GM19452 (cell line): ENCODE results near the gene MICU1.
"Not testable (repeated sequence)": the region's sequence is repeated elsewhere in the genome, so short reads cannot be mapped to it uniquely, and the experiment has no call there.

ENCODE experiments used
- ATAC-seq: cut with Tn5 transposase; IDR thresholded peaks from one replicate; pipeline ENCODE4 v1.9.1; 2021; ENCODE audit not compliant: unreplicated experiment

The MICU1 gene

GRCh38 chr10:72455889-72456595 lies 169.8 kb downstream of the MICU1 start:
- no peak for ATAC-seq

- ATAC-seq = no peak
Measured at GRCh38 chr10:72449941-72450441, 175.9 kb downstream of the MICU1 start.

- ATAC-seq = no peak
Measured at GRCh38 chr10:72445851-72446250, 180.0 kb downstream of the MICU1 start.

GRCh38 chr10:72442969-72443368 lies 182.9 kb downstream of the MICU1 start:
- not testable (repeated sequence) for ATAC-seq

- ATAC-seq = no peak
Measured at GRCh38 chr10:72435570-72435969, 190.3 kb downstream of the MICU1 start.

GRCh38 chr10:72430936-72431335 lies 194.9 kb downstream of the MICU1 start:
- ATAC-seq = not testable (repeated sequence)

- ATAC-seq = no peak
Measured at GRCh38 chr10:72429931-72430330, 195.9 kb downstream of the MICU1 start.

- ATAC-seq = no peak
Measured at GRCh38 chr10:72426986-72427385, 198.9 kb downstream of the MICU1 start.

GRCh38 chr10:72425133-72425532 lies 200.7 kb downstream of the MICU1 start:
- ATAC-seq = no peak

- no peak for ATAC-seq
Measured at GRCh38 chr10:72424561-72424960, 201.3 kb downstream of the MICU1 start.

- no peak for ATAC-seq
Measured at GRCh38 chr10:72423426-72423825, 202.5 kb downstream of the MICU1 start.

GRCh38 chr10:72421885-72422540 lies 203.9 kb downstream of the MICU1 start:
- ATAC-seq = no peak

- no peak for ATAC-seq
Measured at GRCh38 chr10:72419241-72419640, 206.6 kb downstream of the MICU1 start.

- no peak for ATAC-seq
Measured at GRCh38 chr10:72418679-72419078, 207.2 kb downstream of the MICU1 start.

- no peak for ATAC-seq
Measured at GRCh38 chr10:72417971-72418370, 207.9 kb downstream of the MICU1 start.

- ATAC-seq = no peak
Measured at GRCh38 chr10:72416661-72417060, 209.2 kb downstream of the MICU1 start.

- no peak for ATAC-seq
Measured at GRCh38 chr10:72414642-72415041, 211.2 kb downstream of the MICU1 start.

- ATAC-seq = no peak
Measured at GRCh38 chr10:72409167-72409566, 216.7 kb downstream of the MICU1 start.

GRCh38 chr10:72407927-72408600 lies 217.8 kb downstream of the MICU1 start:
- no peak for ATAC-seq

- no peak for ATAC-seq
Measured at GRCh38 chr10:72407471-72407870, 218.4 kb downstream of the MICU1 start.

- ATAC-seq = not testable (repeated sequence)
Measured at GRCh38 chr10:72395581-72395980, 230.3 kb downstream of the MICU1 start.

GRCh38 chr10:72392571-72392970 lies 233.3 kb downstream of the MICU1 start:
- ATAC-seq = no peak
